OCI-LY3 (cell line): ENCODE measurements around the gene SLC25A25.

Source experiments
- H2AFZ ChIP-seq: fragments of 200-600, 300-600 bp; shearing (Covaris generic); 2 replicates; pipeline ENCODE4 v1.6.0; 2014; ENCODE audit warnings: antibody characterized with exemption, low read depth, low read length
- H3K27ac ChIP-seq: fragments of 200-600, 300-600 bp; sonication (generic); 2 replicates; pipeline ENCODE4 v1.5.1; 2014; ENCODE audit warnings: mild to moderate bottlenecking, low read length, moderate library complexity, mixed read lengths
- H3K27me3 ChIP-seq: fragments of 200-600, 300-600 bp; sonication (generic); 2 replicates; pipeline ENCODE4 v1.6.1; 2014; ENCODE audit warnings: low read depth, low read length, mixed read lengths
- H3K36me3 ChIP-seq: fragments of 200-600, 300-600 bp; sonication (generic); replicated peaks from 2 replicates; pipeline ENCODE3; 2014; ENCODE audit warnings: low read depth, low read length, mixed read lengths
- H3K4me1 ChIP-seq: fragments of 300-600, 200-600 bp; sonication (generic); 2 replicates; pipeline ENCODE4 v1.6.1; 2014; ENCODE audit warnings: low read length, mixed read lengths
- H3K4me2 ChIP-seq: fragments of 200-600, 300-600 bp; sonication (generic); 2 replicates; pipeline ENCODE4 v1.6.1; 2014; ENCODE audit warnings: low read length, mixed read lengths
- H3K4me3 ChIP-seq: fragments of 300-600, 200-600 bp; sonication (generic); 2 replicates; pipeline ENCODE4 v1.5.1; 2014; ENCODE audit warnings: antibody characterized with exemption, mild to moderate bottlenecking, low read length, moderate library complexity
- H3K79me2 ChIP-seq: fragments of 300-600, 200-600 bp; shearing (Covaris generic); 2 replicates; pipeline ENCODE4 v1.6.1; 2014; ENCODE audit warnings: mild to moderate bottlenecking, low read length, mixed read lengths
- H3K9ac ChIP-seq: fragments of 300-600, 200-600 bp; shearing (Covaris generic); 2 replicates; pipeline ENCODE4 v1.6.0; 2014; ENCODE audit warnings: mild to moderate bottlenecking, low read length, moderate library complexity
- H3K9me3 ChIP-seq: fragments of 200-600, 300-600 bp; shearing (Covaris generic); 2 replicates; pipeline ENCODE4 v1.6.1; 2014; ENCODE audit warnings: low read length, mixed read lengths; ENCODE audit not compliant: insufficient read depth
- H4K20me1 ChIP-seq: fragments of 200-600, 300-600 bp; sonication (generic); 2 replicates; pipeline ENCODE4 v1.6.1; 2016; ENCODE audit warnings: low read length, mixed read lengths; ENCODE audit not compliant: insufficient read depth
- EZH2phosphoT487 ChIP-seq: fragments of 200-600 bp; shearing (Covaris generic); IDR thresholded peaks from 2 replicates; pipeline ENCODE4 v1.6.1; 2018; ENCODE audit warnings: antibody characterized with exemption, mixed run types, low read depth
- TF ChIP-seq, protein P1 (sequence below): fragments of 200-600, 300-600 bp; sonication (generic); IDR thresholded peaks from 2 replicates; pipeline ENCODE4 v1.5.1; 2014; ENCODE audit warnings: antibody characterized with exemption, low read length, low read depth

Gene SLC25A25

GRCh38 chr9:128113526-128114325, 45.7 kb downstream of the SLC25A25 start:
- Histone ChIP-seq H3K4me3 (no peak overlapping the region), H3K4me2 (no peak overlapping the region; the same call in 1 of the 2 replicates), H3K79me2 (no peaks in the 10 kb centered on the region), H3K36me3 (peaks cover 38% of the 10 kb centered on the region), H3K27ac (peak overlapping the region; percentile 85; the same call in 1 of the 2 replicates), H4K20me1 (no peaks in the 10 kb centered on the region), H3K9ac (no peak overlapping the region), H3K9me3 (no peaks in the 10 kb centered on the region), H3K27me3 (no peaks in the 10 kb centered on the region), H2AFZ (no peak overlapping the region), H3K4me1 (peaks cover 43% of the 10 kb centered on the region)
- TF ChIP-seq, protein P1, sequence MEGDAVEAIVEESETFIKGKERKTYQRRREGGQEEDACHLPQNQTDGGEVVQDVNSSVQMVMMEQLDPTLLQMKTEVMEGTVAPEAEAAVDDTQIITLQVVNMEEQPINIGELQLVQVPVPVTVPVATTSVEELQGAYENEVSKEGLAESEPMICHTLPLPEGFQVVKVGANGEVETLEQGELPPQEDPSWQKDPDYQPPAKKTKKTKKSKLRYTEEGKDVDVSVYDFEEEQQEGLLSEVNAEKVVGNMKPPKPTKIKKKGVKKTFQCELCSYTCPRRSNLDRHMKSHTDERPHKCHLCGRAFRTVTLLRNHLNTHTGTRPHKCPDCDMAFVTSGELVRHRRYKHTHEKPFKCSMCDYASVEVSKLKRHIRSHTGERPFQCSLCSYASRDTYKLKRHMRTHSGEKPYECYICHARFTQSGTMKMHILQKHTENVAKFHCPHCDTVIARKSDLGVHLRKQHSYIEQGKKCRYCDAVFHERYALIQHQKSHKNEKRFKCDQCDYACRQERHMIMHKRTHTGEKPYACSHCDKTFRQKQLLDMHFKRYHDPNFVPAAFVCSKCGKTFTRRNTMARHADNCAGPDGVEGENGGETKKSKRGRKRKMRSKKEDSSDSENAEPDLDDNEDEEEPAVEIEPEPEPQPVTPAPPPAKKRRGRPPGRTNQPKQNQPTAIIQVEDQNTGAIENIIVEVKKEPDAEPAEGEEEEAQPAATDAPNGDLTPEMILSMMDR: no peak
- no peak for TF ChIP-seq EZH2phosphoT487

GRCh38 chr9:128114326-128115186, 46.5 kb downstream of the SLC25A25 start:
- H3K4me1 ChIP-seq: peaks cover 43% of the 10 kb centered on the region
- H3K27me3 ChIP-seq: no peaks in the 10 kb centered on the region
- no peak overlapping the region for H2AFZ ChIP-seq
- peak overlapping the region; percentile 73 for H3K9ac ChIP-seq
- peak overlapping the region; percentile 85 for H3K27ac ChIP-seq
- TF ChIP-seq EZH2phosphoT487: no peak
- TF ChIP-seq, protein P1: no peak
- peak overlapping the region; percentile 69 for H3K4me2 ChIP-seq
- no peaks in the 10 kb centered on the region for H3K9me3 ChIP-seq
- peaks cover 38% of the 10 kb centered on the region for H3K36me3 ChIP-seq
- H4K20me1 ChIP-seq: no peaks in the 10 kb centered on the region
- H3K79me2 ChIP-seq: no peaks in the 10 kb centered on the region
- H3K4me3 ChIP-seq: peak overlapping the region; percentile 39; the same call in 1 of the 2 replicates

DNA sequence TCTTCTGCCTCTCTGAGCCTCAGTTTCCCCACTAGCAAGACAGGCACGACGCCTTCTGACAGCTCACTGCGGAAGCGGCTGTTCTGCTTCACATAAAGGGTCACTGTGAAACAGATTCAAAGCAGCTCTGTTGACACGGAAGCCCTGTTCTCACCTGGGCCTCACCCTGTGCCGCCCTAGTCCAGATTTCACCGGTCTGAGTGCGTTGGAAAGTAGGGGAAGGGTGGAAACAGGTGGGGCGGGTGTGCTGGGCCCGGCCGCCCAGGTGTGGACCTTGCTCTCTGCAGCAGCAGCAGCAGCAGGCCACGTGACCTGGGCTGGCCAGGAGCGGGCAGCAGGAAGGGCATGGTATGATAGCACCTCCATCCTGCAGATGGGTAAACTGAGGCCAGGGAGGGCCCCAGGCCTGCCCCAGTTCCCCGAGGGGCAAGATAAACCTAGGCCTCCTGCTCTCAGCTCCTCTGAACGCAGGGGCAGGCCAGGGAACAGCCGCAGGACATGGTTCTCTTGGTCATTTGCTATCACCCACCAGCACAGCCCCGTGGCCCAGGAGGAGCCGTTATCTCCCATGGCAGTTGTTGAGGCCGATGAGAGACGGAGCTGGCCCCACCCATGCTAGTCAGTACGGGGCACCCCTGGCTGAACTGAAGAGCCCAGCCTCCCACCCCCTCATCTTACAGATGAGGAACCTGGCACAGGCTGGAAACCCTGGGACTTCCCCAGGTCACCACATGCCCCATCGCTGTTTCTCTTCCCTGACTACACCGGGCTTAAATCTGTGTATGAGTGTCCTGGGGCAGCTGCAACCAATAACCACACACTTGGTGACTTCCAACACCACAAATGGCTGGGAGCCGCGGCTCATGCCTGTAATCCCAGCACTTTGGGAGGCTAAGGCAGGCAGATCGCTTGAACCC, 47.4 kb downstream of the SLC25A25 start:
- Histone ChIP-seq H3K4me2 (peak overlapping the region; percentile 69), H3K27me3 (no peaks in the 10 kb centered on the region), H3K27ac (peak overlapping the region; percentile 85)

More for the DNA sequence above, 47.4 kb downstream of the SLC25A25 start:
- Histone ChIP-seq H2AFZ (no peak overlapping the region), H3K4me3 (peak overlapping the region; percentile 39; the same call in 1 of the 2 replicates), H3K9me3 (no peaks in the 10 kb centered on the region), H4K20me1 (no peaks in the 10 kb centered on the region), H3K9ac (peak overlapping the region; percentile 73), H3K79me2 (no peaks in the 10 kb centered on the region), H3K36me3 (peaks cover 43% of the 10 kb centered on the region), H3K4me1 (peaks cover 43% of the 10 kb centered on the region)
- TF ChIP-seq EZH2phosphoT487: no peak
- TF ChIP-seq, protein P1: no peak
